A549 (cell line): ENCODE results near the gene MYO1D. TPM values are rescaled to one million over a fixed set of nuclear protein-coding genes. Genes with fewer than 3 reads are reported as not detected.
A peak's percentile ranks its signal among the peaks of the same experiment; 100 is the strongest.

ENCODE experiments used
- ATAC-seq, 2 experiments: fragments of 200-7000 bp in 1 of 2; fragments of >200 bp in 1 of 2; cut with Nextera tagmentation in 1 of 2; cut with Tn5 transposase in 1 of 2; 3 replicates each; pipeline versions ENCODE4 v1.8.0 to v1.9.1; 2018 to 2020; ENCODE audit warnings: mild to moderate bottlenecking in 1 of 2, moderate library complexity in 1 of 2
- CTCF ChIA-PET: fragments of 300-600 bp; sonication (Branson Sonifier 250); formaldehyde crosslinking; extraction: SDS; loops from one replicate; lab custom pipeline; 2021; ENCODE audit warnings: antibody characterized with exemption, inconsistent platforms; lab: Yijun Ruan, JAX
- POLR2A ChIA-PET: fragments of 350-600 bp; formaldehyde crosslinking; extraction: SDS; loops from one replicate; lab custom pipeline; 2021; ENCODE audit warnings: antibody characterized with exemption, inconsistent platforms; lab: Yijun Ruan, JAX
- DNase-seq, 2 experiments: peaks; one replicate each; pipeline versions ENCODE4 v3.0.0 to v3.0.0-alpha.2; 2011 to 2016; ENCODE audit warnings: low read depth in 1 of 2, low spot score in 1 of 2
- FAIRE-seq: peaks from 2 replicates; lab custom pipeline; 2011; peaks lifted over from hg19 to GRCh38; lab: Jason Lieb, UNC
- H3K27ac ChIP-seq, 2 experiments: fragments of >200 bp; sonication (Bioruptor Twin); formaldehyde crosslinking; 3 replicates each; pipeline ENCODE4 v1.5.1; 2016 to 2017
- H3K4me1 ChIP-seq: fragments of >200 bp; sonication (Bioruptor Twin); formaldehyde crosslinking; 3 replicates; pipeline ENCODE4 v1.6.1; 2016
- H3K4me2 ChIP-seq: fragments of >200 bp; sonication (Bioruptor Twin); formaldehyde crosslinking; 3 replicates; pipeline ENCODE4 v1.6.1; 2016
- H3K4me3 ChIP-seq: fragments of >200 bp; sonication (Bioruptor Twin); formaldehyde crosslinking; 3 replicates; pipeline ENCODE4 v1.5.1; 2016
- H3K9me3 ChIP-seq: fragments of >200 bp; sonication (Bioruptor Twin); formaldehyde crosslinking; 3 replicates; pipeline ENCODE4 v1.6.1; 2016
- ATOH8 ChIP-seq: fragments of 250-450 bp; sonication (Bioruptor Pico); IDR thresholded peaks from 2 replicates; pipeline ENCODE4 v1.5.0; 2020; ENCODE audit warnings: low read depth, mild to moderate bottlenecking, moderate library complexity
- E2F6 ChIP-seq: IDR thresholded peaks from 2 replicates; pipeline ENCODE4 v1.6.1; 2012; ENCODE audit warnings: low read depth, borderline replicate concordance
- EHF ChIP-seq: fragments of 250-450 bp; sonication (Bioruptor Pico); IDR thresholded peaks from 2 replicates; pipeline ENCODE4 v1.5.0; 2020; ENCODE audit warnings: mild to moderate bottlenecking
- FOSB ChIP-seq: fragments of 250-450 bp; sonication (Bioruptor Pico); IDR thresholded peaks from 2 replicates; pipeline ENCODE4 v1.5.0; 2020; ENCODE audit warnings: mild to moderate bottlenecking, moderate library complexity
- HES2 ChIP-seq: fragments of >200 bp; sonication (Bioruptor Twin); formaldehyde crosslinking; IDR thresholded peaks from 2 replicates; pipeline ENCODE4 v1.6.1; 2016
- HEYL ChIP-seq: fragments of 250-450 bp; sonication (Bioruptor Pico); IDR thresholded peaks from 2 replicates; pipeline ENCODE4 v1.8.0; 2021; ENCODE audit warnings: mild to moderate bottlenecking, moderate library complexity
- HMGXB4 ChIP-seq: fragments of 250-450 bp; sonication (Bioruptor Pico); IDR thresholded peaks from 2 replicates; pipeline ENCODE4 v1.5.0; 2021; ENCODE audit warnings: mild to moderate bottlenecking, moderate library complexity, borderline replicate concordance
- JUN ChIP-seq, 2 experiments: fragments of >200 bp; sonication (Bioruptor Twin); formaldehyde crosslinking; IDR thresholded peaks; 2 replicates in 1 of 2; 3 replicates in 1 of 2; pipeline ENCODE4 v1.6.1; 2016 to 2017
- JUNB ChIP-seq: fragments of >200 bp; sonication (Bioruptor Twin); formaldehyde crosslinking; IDR thresholded peaks from 2 replicates; pipeline ENCODE4 v1.6.1; 2016
- MYC ChIP-seq: IDR thresholded peaks from 2 replicates; pipeline ENCODE4 v1.6.1; 2012; ENCODE audit warnings: mild to moderate bottlenecking, inconsistent platforms, low read length, improper control_type of control experiment, borderline replicate concordance
- NFE2L2 ChIP-seq: fragments of 150-350 bp; conservative IDR thresholded peaks from 2 replicates; pipeline ENCODE4 v1.6.1; 2014; ENCODE audit warnings: low read length
- NPAS2 ChIP-seq: fragments of 250-450 bp; sonication (Bioruptor Pico); IDR thresholded peaks from 2 replicates; pipeline ENCODE4 v1.8.0; 2022; ENCODE audit warnings: mild to moderate bottlenecking, moderate library complexity, borderline replicate concordance
- PBX3 ChIP-seq: IDR thresholded peaks from 2 replicates; pipeline ENCODE4 v1.6.1; 2012
- POLR2A ChIP-seq: IDR thresholded peaks from 2 replicates; pipeline ENCODE4 v1.6.1; 2012; ENCODE audit warnings: mild to moderate bottlenecking, low read length
- RAD21 ChIP-seq, 2 experiments: fragments of >200 bp in 1 of 2; sonication (Bioruptor Twin) in 1 of 2; formaldehyde crosslinking in 1 of 2; IDR thresholded peaks in 1 of 2; conservative IDR thresholded peaks in 1 of 2; 2 replicates in 1 of 2; 3 replicates in 1 of 2; pipeline ENCODE4 v1.6.1; 2012 to 2018; ENCODE audit warnings: inconsistent platforms in 1 of 2
- RARB ChIP-seq: fragments of 250-450 bp; sonication (Bioruptor Pico); IDR thresholded peaks from 2 replicates; pipeline ENCODE4 v1.8.0; 2021; ENCODE audit warnings: mild to moderate bottlenecking, moderate library complexity
- RCOR1 ChIP-seq: fragments of 150-350 bp; IDR thresholded peaks from 2 replicates; pipeline ENCODE4 v1.6.1; 2014; ENCODE audit warnings: antibody characterized with exemption, low read length, low read depth
- REST ChIP-seq: fragments of 200-600 bp; sonication (generic); IDR thresholded peaks from 2 replicates; pipeline ENCODE4 v1.6.1; 2016; ENCODE audit warnings: antibody characterized with exemption, mild to moderate bottlenecking, moderate library complexity
- SMC3 ChIP-seq: fragments of >200 bp; sonication (Bioruptor Twin); formaldehyde crosslinking; IDR thresholded peaks from 3 replicates; pipeline ENCODE4 v1.6.1; 2018; ENCODE audit warnings: inconsistent platforms
- TFCP2L1 ChIP-seq: fragments of 250-450 bp; sonication (Bioruptor Pico); IDR thresholded peaks from 2 replicates; pipeline ENCODE4 v1.5.0; 2021; ENCODE audit warnings: mild to moderate bottlenecking
- ZSCAN20 ChIP-seq: fragments of 250-450 bp; sonication (Bioruptor Pico); IDR thresholded peaks from 2 replicates; pipeline ENCODE4 v1.8.0; 2022; ENCODE audit warnings: mild to moderate bottlenecking, moderate library complexity
- WGBS: methylation state at CpG from one replicate; pipeline ENCODE4 v1.1.6; 2017; ENCODE audit errors: missing lambda C conversion rate; 5-methylcytosine and 5-hydroxymethylcytosine counted together
- polyA plus RNA-seq, 4 experiments: library from polyadenylated mRNA; depleted of rRNA in 3 of 4; stranded (reverse); fragments of >200 nt; fragmentation: RNase III in 1 of 4; extraction: RNeasy Plus Mini Kit Qiagen cat#74134 plus additional on column Dnase treatment in 1 of 4; gene quantifications; 2 replicates in 3 of 4; 3 replicates in 1 of 4; pipeline ENCODE4 v1.2.3, GENCODE V29; 2011 to 2017

Gene MYO1D
- polyA plus RNA-seq, 2 of the 4 experiments (the other 2 are of a cell fraction): 2.8 to 4.2 TPM

- Histone ChIP-seq H3K27ac (no peak overlapping the region), H3K4me2 (no peak overlapping the region)
- TF ChIP-seq FOSB (CRISPR knock-in tag): no peak
- TF ChIP-seq NPAS2 (CRISPR knock-in tag): no peak
- no peak for TF ChIP-seq TFCP2L1 (CRISPR knock-in tag)
- TF ChIP-seq RAD21 (conservative IDR thresholded peaks at IDR 0.05 in 1 of 2, IDR thresholded peaks at IDR 0.05 in 1 of 2): no peak
- no peak for TF ChIP-seq E2F6
- TF ChIP-seq SMC3: no peak
- TF ChIP-seq ATOH8 (CRISPR knock-in tag): no peak
- no peak for TF ChIP-seq POLR2A
- TF ChIP-seq, all 56 proteins: peak for 0
- no peaks in the 10 kb centered on the region for H3K4me1 ChIP-seq
- DNase-seq: no peak
- no peak for ATAC-seq
- FAIRE-seq: no peak
- H3K9me3 ChIP-seq: no peaks in the 10 kb centered on the region
- no peak overlapping the region for H3K4me3 ChIP-seq
- 54% methylated on average over 4 of the region's 4 CpGs for WGBS
- POLR2A ChIA-PET: no interaction called here
- CTCF ChIA-PET: interaction anchor here (0.9 to 1.9 kb wide), 4 partner anchors 12 to 104 kb away, joined by 3 to 5 read pairs (median 4); partner anchors contain the start of gene CDK5R1
Observed at GRCh38 chr17:32590974-32591373, 285.9 kb downstream of the MYO1D start.

- Histone ChIP-seq H3K27ac (no peak overlapping the region), H3K9me3 (no peaks in the 10 kb centered on the region), H3K4me3 (no peak overlapping the region), H3K4me1 (no peaks in the 10 kb centered on the region), H3K4me2 (no peak overlapping the region)
- no peak for FAIRE-seq
- CTCF ChIA-PET: interaction anchor here (1.0 to 1.9 kb wide), 3 partner anchors 11 to 23 kb away, joined by 3 to 5 read pairs (median 3); no protein-coding TSS in a partner anchor
- TF ChIP-seq RARB (CRISPR knock-in tag) (no peak), HMGXB4 (CRISPR knock-in tag) (no peak), JUNB (no peak), PBX3 (no peak), NFE2L2 (no peak)
- peak; percentile 34 to 44 for DNase-seq
- POLR2A ChIA-PET: no interaction called here
- 55% methylated on average over 6 of the region's 6 CpGs for WGBS
- peak; percentile 66 to 85; a peak in 3 of 6 replicates for ATAC-seq
Observed at GRCh38 chr17:32588982-32589381, 287.9 kb downstream of the MYO1D start.

- H3K4me3 ChIP-seq: no peak overlapping the region
- FAIRE-seq: no peak
- H3K9me3 ChIP-seq: peaks cover 5% of the 10 kb centered on the region; the same call in 1 of the 3 replicates
- ATAC-seq: no peak
- H3K4me2 ChIP-seq: no peak overlapping the region
- ChIA-PET CTCF (interaction anchor here (1.2 kb wide), 1 partner anchor 97 kb away, joined by 3 read pairs; no protein-coding TSS in a partner anchor), POLR2A (no interaction called here)
- 61% methylated on average over 3 of the region's 3 CpGs for WGBS
- H3K4me1 ChIP-seq: no peaks in the 10 kb centered on the region
- DNase-seq: no peak
- no peak overlapping the region for H3K27ac ChIP-seq
- TF ChIP-seq REST: no peak
- no peak for TF ChIP-seq EHF (CRISPR knock-in tag)
- no peak for TF ChIP-seq HMGXB4 (CRISPR knock-in tag)
- no peak for TF ChIP-seq RCOR1
- TF ChIP-seq HES2: no peak
- TF ChIP-seq ATOH8 (CRISPR knock-in tag): no peak
- no peak for TF ChIP-seq HEYL (CRISPR knock-in tag)
- no peak for TF ChIP-seq ZSCAN20 (CRISPR knock-in tag)
- no peak for TF ChIP-seq JUN (IDR thresholded peaks at IDR 0.05)
- no peak for TF ChIP-seq TFCP2L1 (CRISPR knock-in tag)
- TF ChIP-seq MYC: no peak
- TF ChIP-seq RAD21 (conservative IDR thresholded peaks at IDR 0.05 in 1 of 2, IDR thresholded peaks at IDR 0.05 in 1 of 2): no peak
Observed at GRCh38 chr17:32588135-32588534, 288.8 kb downstream of the MYO1D start.
